ENCODE data around the gene NOXO1. TPM values are rescaled to one million over a fixed set of nuclear protein-coding genes. Genes with fewer than 3 reads are reported as not detected.

NOXO1 gene
- total RNA-seq, 1 experiment from 2014 or later: 1.7 TPM

DNA sequence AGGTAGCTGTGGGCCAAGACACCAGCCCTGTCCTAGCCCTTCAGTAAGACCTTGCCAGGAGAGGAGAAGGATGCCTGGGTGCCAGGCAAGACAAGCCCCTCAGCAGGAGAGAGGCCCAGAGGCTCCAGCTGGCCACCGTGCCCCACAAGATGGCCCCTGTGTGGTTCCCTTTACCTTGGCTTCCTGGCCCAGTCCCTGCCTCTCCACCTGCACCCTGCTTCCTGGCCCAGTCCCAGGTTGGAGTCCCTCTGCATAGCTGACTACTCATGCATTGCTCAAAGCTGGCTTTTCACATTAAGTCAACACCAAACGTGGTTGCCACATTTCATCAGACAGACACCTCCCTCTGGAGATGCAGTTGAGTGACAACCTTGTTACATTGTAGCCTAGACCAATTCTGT lies 12.5 kb upstream of the NOXO1 start:
- Histone ChIP-seq H3K23me2 (ENCODE audit: insufficient read length, low read depth, low read length, poor library complexity, severe bottlenecking) (peaks cover 18% of the 10 kb centered on the region), H3K79me2 (ENCODE audit: insufficient read depth, low read length) (no peaks in the 10 kb centered on the region), H3K9ac (ENCODE audit: extremely low read depth, insufficient read length, low read length) (no peak overlapping the region), H3K18ac (ENCODE audit: insufficient read length, low read depth, low read length) (no peak overlapping the region), H4K8ac (replicated peaks; ENCODE audit: insufficient read length, low read depth, low read length) (no peak overlapping the region), H4K91ac (ENCODE audit: insufficient read length, low read depth, low read length) (no peak overlapping the region), H3K79me1 (ENCODE audit: insufficient read depth, low read depth, low read length, poor library complexity, severe bottlenecking) (no peaks in the 10 kb centered on the region), H3K27ac (ENCODE audit: insufficient read length, low read depth, low read length) (no peak overlapping the region), H2BK15ac (ENCODE audit: low read depth, low read length) (no peak overlapping the region), H2BK12ac (ENCODE audit: insufficient read length, low read depth, low read length) (no peak overlapping the region), H2BK20ac (ENCODE audit: low read depth, low read length, poor library complexity, severe bottlenecking) (no peak overlapping the region), H2AK5ac (ENCODE audit: insufficient read length, low read length) (no peak overlapping the region), H3K9me3 (ENCODE audit: control insufficient read depth, low read depth, low read length) (no peaks in the 10 kb centered on the region), H2AFZ (ENCODE audit: low read length) (no peak overlapping the region), H3K23ac (ENCODE audit: insufficient read length, low read depth, low read length) (no peak overlapping the region), H3K56ac (ENCODE audit: insufficient read length, low read depth, low read length) (no peak overlapping the region), H3K4me2 (ENCODE audit: insufficient read depth, insufficient read length, low read length) (no peak overlapping the region), H2BK120ac (ENCODE audit: low read depth, low read length, poor library complexity, severe bottlenecking) (no peak overlapping the region), H3T11ph (ENCODE audit: low read length) (no peak overlapping the region), H3K4me1 (ENCODE audit: insufficient read depth, low read length) (no peaks in the 10 kb centered on the region; the same call in 1 of the 2 replicates), H4K5ac (ENCODE audit: insufficient read length, low read depth, low read length) (no peak overlapping the region), H3K14ac (ENCODE audit: insufficient read depth, low read length) (no peak overlapping the region), H4K20me1 (ENCODE audit: control insufficient read depth, insufficient read depth, insufficient read length) (no peaks in the 10 kb centered on the region), H2BK5ac (ENCODE audit: insufficient read length, low read length) (no peak overlapping the region), H3K27me3 (ENCODE audit: insufficient read depth, low read length) (peaks cover 11% of the 10 kb centered on the region; the same call in 1 of the 2 replicates), H3K4ac (ENCODE audit: low read depth, low read length) (no peak overlapping the region)
- Mint-ChIP-seq H3K9me3 (no peaks in the 10 kb centered on the region; a peak in 1 of 5 replicates), H3K4me3 (peak overlapping the region in 1 of 2 experiments; percentile 68; a peak in 2 of 5 replicates), H3K27ac (no peak overlapping the region), H3K36me3 (ENCODE audit: insufficient read depth in 1 of 3, low read depth in 3 of 3) (peaks cover 5 to 17% (median 17%) of the 10 kb centered on the region in 3 experiments; a peak in 6 of 7 replicates), H3K4me1 (peaks cover 14 to 16% of the 10 kb centered on the region in 2 experiments), H3K27me3 (ENCODE audit: low read depth) (peaks cover 31% of the 10 kb centered on the region)
- TF ChIP-seq, protein P1, sequence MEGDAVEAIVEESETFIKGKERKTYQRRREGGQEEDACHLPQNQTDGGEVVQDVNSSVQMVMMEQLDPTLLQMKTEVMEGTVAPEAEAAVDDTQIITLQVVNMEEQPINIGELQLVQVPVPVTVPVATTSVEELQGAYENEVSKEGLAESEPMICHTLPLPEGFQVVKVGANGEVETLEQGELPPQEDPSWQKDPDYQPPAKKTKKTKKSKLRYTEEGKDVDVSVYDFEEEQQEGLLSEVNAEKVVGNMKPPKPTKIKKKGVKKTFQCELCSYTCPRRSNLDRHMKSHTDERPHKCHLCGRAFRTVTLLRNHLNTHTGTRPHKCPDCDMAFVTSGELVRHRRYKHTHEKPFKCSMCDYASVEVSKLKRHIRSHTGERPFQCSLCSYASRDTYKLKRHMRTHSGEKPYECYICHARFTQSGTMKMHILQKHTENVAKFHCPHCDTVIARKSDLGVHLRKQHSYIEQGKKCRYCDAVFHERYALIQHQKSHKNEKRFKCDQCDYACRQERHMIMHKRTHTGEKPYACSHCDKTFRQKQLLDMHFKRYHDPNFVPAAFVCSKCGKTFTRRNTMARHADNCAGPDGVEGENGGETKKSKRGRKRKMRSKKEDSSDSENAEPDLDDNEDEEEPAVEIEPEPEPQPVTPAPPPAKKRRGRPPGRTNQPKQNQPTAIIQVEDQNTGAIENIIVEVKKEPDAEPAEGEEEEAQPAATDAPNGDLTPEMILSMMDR (conservative IDR thresholded peaks at IDR 0.05): no peak
- no peak for DNase-seq
- WGBS (ENCODE audit: extremely low coverage, insufficient read length, low lambda C conversion rate): no CpG with 5 or more reads among the region's 2 CpGs

Measured in H9 (cell line).